A673 (cell line): ENCODE results near the gene RAP1GAP.

Source experiments
- CTCF ChIP-seq: fragments of 300-800, 200-600 bp; sonication (generic); conservative IDR thresholded peaks from 2 replicates; pipeline ENCODE4 v1.5.1; 2017; ENCODE audit warnings: low read depth, mild to moderate bottlenecking, antibody characterized with exemption, low read length, moderate library complexity, mixed read lengths
- EZH2 ChIP-seq: fragments of 200-600 bp; sonication (generic); IDR thresholded peaks from 2 replicates; pipeline ENCODE4 v1.6.1; 2017; ENCODE audit warnings: borderline replicate concordance, low read depth, mild to moderate bottlenecking, mixed read lengths, antibody characterized with exemption, low read length; ENCODE audit not compliant: poor library complexity, severe bottlenecking

GRCh38 chr1:21652101-21652936 lies 16.8 kb downstream of the RAP1GAP start:
- no peak for TF ChIP-seq CTCF
- no peak for TF ChIP-seq EZH2
